Fibroblast of lung (primary cell): Measurements from ENCODE around the gene LINC00305. TPM values are rescaled to one million over a fixed set of nuclear protein-coding genes. Genes with fewer than 3 reads are reported as not detected.

Experiments
- DNase-seq, 2 donors: peaks; one replicate each; pipeline versions ENCODE4 v3.0.0 to v3.0.0-alpha.2; 2010; ENCODE audit warnings: low read depth in 2 of 2
- H2AFZ ChIP-seq: 2 replicates; pipeline ENCODE4 v1.5.1; 2012; ENCODE audit warnings: low read length, control low read depth, inconsistent platforms
- H3K27ac ChIP-seq: 2 replicates; pipeline ENCODE4 v1.5.1; 2011; ENCODE audit warnings: low read length, control low read depth; ENCODE audit not compliant: insufficient read depth
- H3K27me3 ChIP-seq: 2 replicates; pipeline ENCODE4 v1.5.1; 2011; ENCODE audit warnings: mild to moderate bottlenecking, low read length; ENCODE audit not compliant: control insufficient read depth, insufficient read depth
- H3K36me3 ChIP-seq: 2 replicates; pipeline ENCODE4 v1.5.1; 2011; ENCODE audit warnings: low read length; ENCODE audit not compliant: control insufficient read depth, insufficient read depth
- H3K4me1 ChIP-seq: 2 replicates; pipeline ENCODE4 v1.5.1; 2011; ENCODE audit warnings: low read length; ENCODE audit not compliant: control insufficient read depth, insufficient read depth; ENCODE audit errors: extremely low read depth
- H3K4me2 ChIP-seq: 2 replicates; pipeline ENCODE4 v1.5.1; 2011; ENCODE audit warnings: low read length, control low read depth; ENCODE audit not compliant: insufficient read depth; ENCODE audit errors: extremely low read depth
- H3K4me3 ChIP-seq, 4 experiments: fragments of 200-600 bp in 1 of 4; sonication (generic) in 1 of 4; replicated peaks in 1 of 4; 2 replicates each; pipeline ENCODE4 v1.5.1; 2011 to 2016; ENCODE audit warnings: low read length in 4 of 4, low read depth in 3 of 4, mild to moderate bottlenecking in 3 of 4, control low read depth in 2 of 4, inconsistent platforms in 1 of 4, mixed read lengths in 1 of 4; ENCODE audit not compliant: insufficient read depth in 1 of 4; ENCODE audit errors: control extremely low read depth in 1 of 4
- H3K79me2 ChIP-seq: 2 replicates; pipeline ENCODE4 v1.5.1; 2012; ENCODE audit warnings: mild to moderate bottlenecking, low read length, inconsistent platforms; ENCODE audit not compliant: control insufficient read depth, insufficient read depth
- H3K9ac ChIP-seq: 2 replicates; pipeline ENCODE4 v1.5.1; 2011; ENCODE audit warnings: mild to moderate bottlenecking, low read length, control low read depth; ENCODE audit not compliant: insufficient read depth
- H3K9me3 ChIP-seq: 2 replicates; pipeline ENCODE4 v1.5.1; 2012; ENCODE audit warnings: low read depth, low read length; ENCODE audit not compliant: control insufficient read depth, insufficient read depth
- H4K20me1 ChIP-seq: 2 replicates; pipeline ENCODE4 v1.5.1; 2011; ENCODE audit warnings: low read length; ENCODE audit not compliant: control insufficient read depth, insufficient read depth; ENCODE audit errors: extremely low read depth
- CTCF ChIP-seq, 2 donors: IDR thresholded peaks in 1 of 2; conservative IDR thresholded peaks in 1 of 2; 1 replicate in 1 of 2; 2 replicates in 1 of 2; pipeline ENCODE4 v1.5.1; 2011 to 2012; ENCODE audit warnings: low read length in 2 of 2, control low read depth in 1 of 2, inconsistent platforms in 1 of 2, low read depth in 1 of 2, mild to moderate bottlenecking in 1 of 2
- EZH2 ChIP-seq: IDR thresholded peaks from 2 replicates; pipeline ENCODE4 v1.5.1; 2012; ENCODE audit warnings: low read length, control low read depth, mild to moderate bottlenecking; ENCODE audit errors: missing control alignments
- polyA plus RNA-seq, 2 donors: library from polyadenylated mRNA; depleted of rRNA in 1 of 2; stranded (reverse) in 1 of 2; unstranded in 1 of 2; fragments of >200 nt; gene quantifications; 2 replicates each; pipeline ENCODE4 v1.2.1, GENCODE V29; 2011 to 2012; ENCODE audit warnings: missing spikeins in 1 of 2
- total RNA-seq: library from RNA; depleted of rRNA; stranded (reverse); fragments of >200 nt; gene quantifications from 2 replicates; pipeline ENCODE4 v1.2.1, GENCODE V29; 2014

Gene LINC00305
- total and polyA plus RNA-seq, 2 donors (not counting 1 experiment from before 2014, with no cell fraction given), result not detected

- Histone ChIP-seq H3K4me1 (no peaks in the 10 kb centered on the region), H3K79me2 (no peaks in the 10 kb centered on the region), H4K20me1 (no peaks in the 10 kb centered on the region), H3K9me3 (no peaks in the 10 kb centered on the region), H2AFZ (no peak overlapping the region), H3K4me2 (no peak overlapping the region), H3K27me3 (no peaks in the 10 kb centered on the region), H3K36me3 (no peaks in the 10 kb centered on the region), H3K9ac (no peak overlapping the region), H3K27ac (no peak overlapping the region), H3K4me3 (no peak overlapping the region)
- no peak for DNase-seq
- no peak for TF ChIP-seq EZH2
Measured at GRCh38 chr18:64053246-64053645, 95.6 kb downstream of the LINC00305 start.

GRCh38 chr18:64052772-64053171 is 96.1 kb downstream of the LINC00305 start:
- Histone ChIP-seq H3K79me2 (no peaks in the 10 kb centered on the region), H3K4me2 (no peak overlapping the region), H3K4me3 (no peak overlapping the region), H4K20me1 (no peaks in the 10 kb centered on the region), H3K4me1 (no peaks in the 10 kb centered on the region), H2AFZ (no peak overlapping the region), H3K9ac (no peak overlapping the region), H3K27me3 (no peaks in the 10 kb centered on the region), H3K9me3 (no peaks in the 10 kb centered on the region), H3K36me3 (no peaks in the 10 kb centered on the region), H3K27ac (no peak overlapping the region)
- DNase-seq, result no peak
- TF ChIP-seq CTCF (conservative IDR thresholded peaks at IDR 0.05 in 1 of 2, IDR thresholded peaks at IDR 0.05 in 1 of 2; ENCODE audit: low read depth in 1 of 2, low read length in 2 of 2) (no peak), EZH2 (no peak)

GRCh38 chr18:64044616-64045015 is 104.3 kb downstream of the LINC00305 start:
- H2AFZ ChIP-seq, result no peak overlapping the region
- H3K9me3 ChIP-seq, result no peaks in the 10 kb centered on the region
- no peaks in the 10 kb centered on the region for H3K27me3 ChIP-seq
- no peaks in the 10 kb centered on the region for H4K20me1 ChIP-seq
- H3K36me3 ChIP-seq, result no peaks in the 10 kb centered on the region
- TF ChIP-seq CTCF (conservative IDR thresholded peaks at IDR 0.05 in 1 of 2, IDR thresholded peaks at IDR 0.05 in 1 of 2; ENCODE audit: low read depth in 1 of 2, low read length in 2 of 2), result no peak
- no peak for TF ChIP-seq EZH2
- H3K4me1 ChIP-seq, result no peaks in the 10 kb centered on the region
- no peak overlapping the region for H3K9ac ChIP-seq
- no peak overlapping the region for H3K4me2 ChIP-seq
- H3K4me3 ChIP-seq, result no peak overlapping the region
- H3K27ac ChIP-seq, result no peak overlapping the region
- H3K79me2 ChIP-seq, result no peaks in the 10 kb centered on the region
- no peak for DNase-seq
